Colonic mucosa (tissue), 4 donors: Measurements from ENCODE around the gene PAK2. TPM values are rescaled to one million over a fixed set of nuclear protein-coding genes. Genes with fewer than 3 reads are reported as not detected.
"Not testable (repeated sequence)": the region's sequence is repeated elsewhere in the genome, so short reads cannot be mapped to it uniquely, and the experiment has no call there.

Experiments used
- DNase-seq: peaks from one replicate; pipeline ENCODE4 v3.0.0-alpha.2; 2020
- H3K27ac ChIP-seq: fragments of 200-600 bp; one replicate; pipeline ENCODE4 v1.8.0; 2021
- H3K27me3 ChIP-seq: fragments of 200-600 bp; one replicate; pipeline ENCODE4 v1.8.0; 2021
- H3K36me3 ChIP-seq: fragments of 200-600 bp; one replicate; pipeline ENCODE4 v1.8.0; 2021
- H3K4me1 ChIP-seq: fragments of 200-600 bp; one replicate; pipeline ENCODE4 v1.8.0; 2021; ENCODE audit warnings: mild to moderate bottlenecking
- H3K4me3 ChIP-seq: fragments of 200-600 bp; one replicate; pipeline ENCODE4 v1.8.0; 2021
- H3K9ac ChIP-seq, 2 donors: one replicate each; pipeline ENCODE4 v1.7.0; 2013; ENCODE audit warnings: control low read depth in 2 of 2, low read depth in 2 of 2, low read length in 2 of 2
- H3K9me3 ChIP-seq: fragments of 200-600 bp; one replicate; pipeline ENCODE4 v1.8.0; 2021
- CTCF ChIP-seq: fragments of 200-600 bp; IDR thresholded peaks from one replicate; pipeline ENCODE4 v1.8.0; 2022; ENCODE audit warnings: antibody characterized with exemption, mild to moderate bottlenecking
- intact Hi-C: fragments of 100-400 bp; cut with DNase I; formaldehyde crosslinking; loops from one replicate; pipeline ENCODE4 v1.14.1; 2022
- total RNA-seq, 2 donors: library from RNA; stranded (reverse); fragmentation: NEBNext Ultra II Directional in 1 of 2; extraction: Animal tissue kit (Norgen Biotek cat#: 25700) in 1 of 2; gene quantifications; one replicate each; pipeline ENCODE4 v1.2.1, GENCODE V29; 2021
- donor health status: healthy.
- donor health status: DM: no; HTN: no; CAD: no.
- donor health status: DM: no; HTN: no; CAD: no.

The PAK2 gene
- total RNA-seq, 2 donors from 2014 or later, result 72.5 to 76.5 TPM

GRCh38 chr3:196837819-196838420 is 98.3 kb downstream of the PAK2 start:
- H3K9ac ChIP-seq, result no peak overlapping the region
- no peaks in the 10 kb centered on the region for H3K27me3 ChIP-seq
- H3K4me3 ChIP-seq, result no peak overlapping the region
- no peaks in the 10 kb centered on the region for H3K4me1 ChIP-seq
- DNase-seq, result peak; percentile 79
- H3K36me3 ChIP-seq, result no peaks in the 10 kb centered on the region
- intact Hi-C loops, result loop anchor here (2.0 kb wide), 1 partner anchor 131 kb away; the partner anchor contains the start of gene PIGZ
- H3K9me3 ChIP-seq, result no peaks in the 10 kb centered on the region
- peak; percentile 81 for TF ChIP-seq CTCF
- no peak overlapping the region for H3K27ac ChIP-seq

- not testable (repeated sequence) for H3K9ac ChIP-seq, DNase-seq, H3K36me3 ChIP-seq, H3K27ac ChIP-seq, H3K27me3 ChIP-seq, H3K9me3 ChIP-seq, H3K4me1 ChIP-seq, H3K4me3 ChIP-seq
- intact Hi-C loops, result loop anchor here (2.0 kb wide), 1 partner anchor 129 kb away; the partner anchor contains the start of gene PIGZ
Measured at GRCh38 chr3:196839351-196839750, 99.7 kb downstream of the PAK2 start.

DNA sequence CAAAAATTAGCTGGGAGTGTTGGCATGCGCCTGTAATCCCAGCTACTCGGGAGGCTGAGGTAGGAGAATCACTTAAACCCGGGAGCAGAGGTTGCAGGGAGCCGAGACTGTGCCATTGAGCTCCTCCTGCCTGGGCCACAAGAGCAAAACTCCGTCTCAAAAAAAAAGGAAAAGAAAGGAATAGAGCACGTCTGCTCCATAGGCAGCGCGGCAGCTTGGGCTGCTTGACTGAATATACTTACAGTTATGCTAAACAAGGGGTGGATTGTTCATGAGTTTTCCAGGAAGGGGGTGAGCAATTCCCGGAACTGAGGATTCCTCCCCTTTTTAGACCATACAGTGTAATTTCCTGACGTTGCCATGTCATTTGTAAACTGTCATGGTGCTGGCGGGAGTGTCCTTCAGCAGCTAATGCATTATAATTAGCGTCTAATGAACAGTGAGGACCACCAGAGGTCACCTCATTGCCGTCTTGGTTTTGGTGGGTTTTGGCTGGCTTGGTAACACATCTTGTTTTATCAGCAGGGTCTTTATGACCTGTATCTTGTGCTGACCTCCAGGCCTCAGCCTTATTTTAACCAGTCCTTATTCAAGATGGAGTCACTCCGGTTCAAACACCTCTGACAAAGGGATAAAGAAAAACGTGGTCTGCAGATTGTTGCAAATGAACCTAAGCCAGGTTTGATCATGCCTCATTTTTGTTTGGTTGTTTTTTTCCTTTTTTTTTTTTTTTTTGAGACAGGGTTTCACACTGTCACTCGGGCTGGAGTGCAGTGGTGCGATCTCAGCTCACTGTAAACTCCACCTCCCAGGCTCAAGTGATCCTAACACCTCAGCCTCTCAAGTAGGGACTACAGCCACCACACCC is 103.1 kb downstream of the PAK2 start:
- no peaks in the 10 kb centered on the region for H3K27me3 ChIP-seq
- no peak for TF ChIP-seq CTCF
- no peak for DNase-seq
- H3K4me3 ChIP-seq, result no peak overlapping the region
- H3K9me3 ChIP-seq, result no peaks in the 10 kb centered on the region
- no peak overlapping the region for H3K9ac ChIP-seq
- H3K4me1 ChIP-seq, result no peaks in the 10 kb centered on the region
- intact Hi-C loops, result no loop called here
- no peaks in the 10 kb centered on the region for H3K36me3 ChIP-seq
- no peak overlapping the region for H3K27ac ChIP-seq

- Histone ChIP-seq H3K9me3 (no peaks in the 10 kb centered on the region), H3K4me1 (no peaks in the 10 kb centered on the region), H3K36me3 (no peaks in the 10 kb centered on the region), H3K27ac (no peak overlapping the region), H3K9ac (no peak overlapping the region), H3K27me3 (no peaks in the 10 kb centered on the region), H3K4me3 (no peak overlapping the region)
- DNase-seq, result no peak
- no peak for TF ChIP-seq CTCF
- intact Hi-C loops, result no loop called here
Measured at GRCh38 chr3:196843435-196844110, 103.9 kb downstream of the PAK2 start.

DNA sequence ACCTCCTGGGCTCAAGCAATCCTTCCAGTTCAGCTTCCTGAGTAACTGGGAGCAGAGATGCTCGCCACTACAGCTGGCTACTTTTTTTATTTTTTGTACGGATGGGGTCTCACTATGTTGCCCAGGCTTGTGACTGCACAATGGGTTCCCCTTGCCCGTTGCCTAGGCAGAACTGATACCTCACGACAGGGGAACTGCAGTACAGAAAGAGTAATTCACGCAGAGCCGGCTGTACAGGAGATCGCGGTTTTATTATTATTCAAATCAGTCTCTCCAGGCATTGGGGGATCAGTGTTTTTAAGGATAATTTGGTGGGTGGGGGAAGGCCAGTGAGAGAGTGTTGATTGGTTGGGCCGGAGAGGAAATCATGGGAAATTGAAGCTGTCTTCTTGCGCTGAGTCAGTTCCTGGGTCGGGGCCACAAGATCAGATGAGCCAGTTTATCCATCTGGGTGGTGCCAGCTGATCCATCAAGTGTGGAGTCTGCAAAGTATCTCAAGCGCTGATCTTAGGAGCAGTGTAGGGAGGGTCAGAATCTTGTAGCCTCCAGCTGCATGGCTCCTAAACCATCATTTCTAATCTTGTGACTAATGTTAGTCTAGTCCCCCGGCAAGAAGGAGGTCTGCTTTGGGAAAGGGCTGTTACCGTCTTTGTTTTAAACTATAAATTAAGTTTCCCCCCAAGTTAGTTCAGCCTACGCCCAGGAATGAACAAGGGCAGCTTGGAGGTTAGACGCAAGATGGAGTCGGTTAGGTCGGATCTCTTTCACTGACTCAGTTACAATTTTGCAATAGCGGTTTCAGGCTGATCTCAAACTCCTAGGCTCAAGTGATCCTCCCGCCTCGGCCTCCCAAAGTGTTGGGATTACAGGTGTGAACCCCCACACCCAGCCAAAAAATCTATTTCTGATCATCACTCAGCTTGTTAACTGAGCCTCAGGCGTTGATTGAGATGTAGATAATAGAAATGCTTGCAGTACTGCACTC is 104.9 kb downstream of the PAK2 start:
- H3K4me3 ChIP-seq, DNase-seq, H3K27me3 ChIP-seq, H3K36me3 ChIP-seq, H3K4me1 ChIP-seq, H3K9ac ChIP-seq, H3K27ac ChIP-seq, H3K9me3 ChIP-seq, intact Hi-C loops: not testable (repeated sequence)

DNA sequence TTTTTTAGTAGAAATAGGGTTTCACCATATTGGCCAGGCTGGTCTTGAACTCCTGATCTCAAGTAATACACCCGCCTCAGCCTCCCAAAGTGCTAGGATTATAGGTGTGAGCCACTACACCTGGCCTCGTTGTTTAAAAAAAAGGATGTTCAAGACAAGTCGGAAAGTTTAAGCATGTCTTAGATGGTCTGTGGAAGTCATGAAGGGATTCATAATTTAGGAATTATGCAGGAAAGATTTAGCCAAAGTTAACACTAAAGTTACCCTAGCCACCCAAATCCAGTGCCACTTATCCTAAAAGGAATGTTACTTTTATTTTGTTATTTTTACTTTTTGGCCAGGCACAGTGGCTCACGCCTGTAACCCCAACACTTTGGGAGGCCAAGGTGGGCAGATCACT is 108.7 kb downstream of the PAK2 start:
- H3K36me3 ChIP-seq, H3K27me3 ChIP-seq, H3K27ac ChIP-seq, intact Hi-C loops, H3K4me3 ChIP-seq, H3K9ac ChIP-seq, H3K9me3 ChIP-seq, DNase-seq, H3K4me1 ChIP-seq: not testable (repeated sequence)
